ENCODE measurements around the gene HSF4. TPM values are rescaled to one million over a fixed set of nuclear protein-coding genes. Genes with fewer than 3 reads are reported as not detected.
A peak's percentile ranks its signal among the peaks of the same experiment; 100 is the strongest.

HSF4 gene
- total RNA-seq, 1 donor from 2014 or later, result 2.0 TPM

- no peak for DNase-seq
Observed at GRCh38 chr16:67204076-67204475, 39.5 kb downstream of the HSF4 start.

GRCh38 chr16:67206129-67206837, 41.7 kb downstream of the HSF4 start:
- no peak for DNase-seq

- DNase-seq, result no peak
Observed at GRCh38 chr16:67206838-67207248, 42.3 kb downstream of the HSF4 start.

- DNase-seq, result no peak
Observed at GRCh38 chr16:67207249-67208091, 42.9 kb downstream of the HSF4 start.

GRCh38 chr16:67208154-67208896, 43.8 kb downstream of the HSF4 start:
- no peak for DNase-seq

GRCh38 chr16:67209565-67209964, 45.0 kb downstream of the HSF4 start:
- no peak for DNase-seq

- no peak for DNase-seq
Observed at GRCh38 chr16:67210069-67210937, 45.8 kb downstream of the HSF4 start.

GRCh38 chr16:67211674-67212073, 47.1 kb downstream of the HSF4 start:
- no peak for DNase-seq

- peak; percentile 58 for DNase-seq
Observed at GRCh38 chr16:67212766-67213165, 48.2 kb downstream of the HSF4 start.

GRCh38 chr16:67213197-67214019, 48.9 kb downstream of the HSF4 start:
- no peak for DNase-seq

- DNase-seq, result no peak
Observed at GRCh38 chr16:67215706-67216105, 51.2 kb downstream of the HSF4 start.

GRCh38 chr16:67216612-67217490, 52.3 kb downstream of the HSF4 start:
- peak; percentile 69 for DNase-seq

Other genes with a start within 250 kb of the HSF4 start
- 0.65 and 1.2 TPM in 2 replicates for gene CDH16, start 245.9 kb upstream of the HSF4 start, total RNA-seq
- gene RRAD, start 239.2 kb upstream of the HSF4 start, total RNA-seq, result 0.84 and 1.9 TPM in 2 replicates
- 117 and 188 TPM in 2 replicates for gene CIAO2B, start 230.3 kb upstream of the HSF4 start, total RNA-seq
- 14.1 and 21.2 TPM in 2 replicates for gene CES2, start 229.2 kb upstream of the HSF4 start, total RNA-seq
- gene CES3, start 203.5 kb upstream of the HSF4 start, total RNA-seq, result not detected in 2 replicates
- gene CES4A, start 176.2 kb upstream of the HSF4 start, total RNA-seq, result 1.4 and 1.7 TPM in 2 replicates
- gene CBFB, start 135.6 kb upstream of the HSF4 start, total RNA-seq, result 96.5 and 124 TPM in 2 replicates
- 14.8 and 22.3 TPM in 2 replicates for gene PHAF1, start 54.8 kb upstream of the HSF4 start, total RNA-seq
- 3.5 and 5.3 TPM in 2 replicates for gene B3GNT9, start 13.7 kb upstream of the HSF4 start, total RNA-seq
- gene TRADD, start 4.8 kb upstream of the HSF4 start, total RNA-seq, result 18.2 and 26.5 TPM in 2 replicates
- 7.8 and 9.0 TPM in 2 replicates for gene FBXL8, start 4.8 kb upstream of the HSF4 start, total RNA-seq
- 8.6 and 8.8 TPM in 2 replicates for gene NOL3, start 5.8 kb downstream of the HSF4 start, total RNA-seq
- 7.1 and 11.4 TPM in 2 replicates for gene MATCAP1, start 19.2 kb downstream of the HSF4 start, total RNA-seq
- gene EXOC3L1, start 25.4 kb downstream of the HSF4 start, total RNA-seq, result 45.8 and 50.7 TPM in 2 replicates
- gene E2F4, start 27.4 kb downstream of the HSF4 start, total RNA-seq, result 93.1 and 104 TPM in 2 replicates
- 0.74 and 1.9 TPM in 2 replicates for gene ELMO3, start 34.4 kb downstream of the HSF4 start, total RNA-seq
- gene TMEM208, start 62.4 kb downstream of the HSF4 start, total RNA-seq, result 21.1 and 31.7 TPM in 2 replicates
- gene FHOD1, start 82.7 kb downstream of the HSF4 start, total RNA-seq, result 25.5 and 37.4 TPM in 2 replicates
- 0.56 and 1.2 TPM in 2 replicates for gene SLC9A5, start 84.2 kb downstream of the HSF4 start, total RNA-seq
- gene PLEKHG4, start 114.8 kb downstream of the HSF4 start, total RNA-seq, result 10.0 and 16.5 TPM in 2 replicates
- gene KCTD19, start 162.0 kb downstream of the HSF4 start, total RNA-seq, result under 0.01 TPM in 1 of 2 replicates, not detected in the other
- gene LRRC36, start 162.1 kb downstream of the HSF4 start, total RNA-seq, result not detected in 2 replicates
- gene TPPP3, start 228.8 kb downstream of the HSF4 start, total RNA-seq, result 0.19 TPM in 1 of 2 replicates, not detected in the other

Data from dermis blood vessel endothelial cell (primary cell).